Measurements from ENCODE around the gene SYF2. TPM values are rescaled to one million over a fixed set of nuclear protein-coding genes. Genes with fewer than 3 reads are reported as not detected.
A peak's percentile ranks its signal among the peaks of the same experiment; 100 is the strongest.

SYF2 gene
- total and polyA plus RNA-seq, 2 of the 13 experiments (the other 11 are each of a cell fraction or from before 2014, with no cell fraction given), result 17.8 to 34.1 TPM

DNA sequence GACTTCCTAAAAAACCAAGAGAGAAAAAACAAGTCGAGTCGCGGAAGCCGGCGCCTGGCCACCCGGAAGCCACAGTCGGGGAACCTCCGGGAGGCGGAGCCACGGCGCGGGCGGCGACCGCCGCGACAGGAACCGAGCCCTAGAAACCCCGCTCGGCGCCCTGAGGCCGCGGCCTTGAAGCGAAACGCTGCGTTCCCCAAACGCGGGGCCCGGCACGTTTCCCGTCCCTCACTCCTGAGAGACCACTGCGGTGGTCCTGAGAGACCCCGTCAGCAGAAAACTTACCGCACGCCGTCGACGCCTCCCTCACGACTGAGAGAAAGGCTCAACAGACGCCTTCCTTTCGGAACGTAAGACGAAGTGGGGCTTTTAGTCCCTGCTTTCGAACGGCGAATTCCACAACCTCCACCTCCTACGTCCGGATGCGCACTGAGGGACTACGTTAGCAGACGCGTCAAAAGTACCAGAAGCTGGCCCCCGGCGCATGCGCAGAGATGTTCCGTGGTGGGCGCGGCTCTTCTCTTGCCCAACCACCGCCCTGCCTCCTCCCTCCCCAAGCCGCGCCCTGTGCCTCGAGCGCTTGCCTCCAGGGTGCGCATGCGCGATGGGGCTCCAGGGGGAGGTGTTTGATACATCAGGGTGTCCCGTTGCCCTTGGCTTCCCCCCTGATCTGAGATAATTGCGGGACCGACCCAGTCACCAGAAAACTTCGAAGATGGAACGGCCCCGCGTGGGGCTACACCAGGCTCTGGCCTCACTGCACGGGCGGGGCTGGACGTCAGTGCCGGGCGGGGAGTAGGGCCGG, 14.9 kb upstream of the SYF2 start, which contains the start of gene RSRP1 (continued):
- TF ChIP-seq BCL6 (CRISPR knock-in tag; IDR thresholded peaks at IDR 0.05) (peak; percentile 50), MAFG (CRISPR knock-in tag; IDR thresholded peaks at IDR 0.05) (no peak), MEIS1 (CRISPR knock-in tag; IDR thresholded peaks at IDR 0.05; ENCODE audit: borderline replicate concordance) (no peak), SNAI1 (CRISPR knock-in tag; IDR thresholded peaks at IDR 0.05; ENCODE audit: borderline replicate concordance) (no peak; the same call in 1 of the 2 replicates), SCMH1 (CRISPR knock-in tag; IDR thresholded peaks at IDR 0.05; ENCODE audit: borderline replicate concordance) (no peak), MAFK (conservative IDR thresholded peaks at IDR 0.05 in 1 of 2, IDR thresholded peaks at IDR 0.05 in 1 of 2; ENCODE audit: low read length in 2 of 2) (no peak), PAWR (CRISPR knock-in tag; IDR thresholded peaks at IDR 0.05; ENCODE audit: borderline replicate concordance) (no peak), KDM3A (CRISPR knock-in tag; IDR thresholded peaks at IDR 0.05; ENCODE audit: low read depth) (peak; percentile 83; the same call in 1 of the 2 replicates), SRY (CRISPR knock-in tag; IDR thresholded peaks at IDR 0.05) (peak; percentile 22; the same call in 1 of the 2 replicates), ARID2 (CRISPR knock-in tag; IDR thresholded peaks at IDR 0.05; ENCODE audit: borderline replicate concordance) (no peak), MIXL1 (CRISPR knock-in tag; IDR thresholded peaks at IDR 0.05) (peak; percentile 45; the same call in 1 of the 2 replicates), RBAK (CRISPR knock-in tag; IDR thresholded peaks at IDR 0.05) (no peak), JARID2 (CRISPR knock-in tag; IDR thresholded peaks at IDR 0.05; ENCODE audit: insufficient replicate concordance) (peak; percentile 80), ZNF761 (CRISPR knock-in tag; conservative IDR thresholded peaks at IDR 0.05) (no peak)
- TF ChIP-seq, protein P1, sequence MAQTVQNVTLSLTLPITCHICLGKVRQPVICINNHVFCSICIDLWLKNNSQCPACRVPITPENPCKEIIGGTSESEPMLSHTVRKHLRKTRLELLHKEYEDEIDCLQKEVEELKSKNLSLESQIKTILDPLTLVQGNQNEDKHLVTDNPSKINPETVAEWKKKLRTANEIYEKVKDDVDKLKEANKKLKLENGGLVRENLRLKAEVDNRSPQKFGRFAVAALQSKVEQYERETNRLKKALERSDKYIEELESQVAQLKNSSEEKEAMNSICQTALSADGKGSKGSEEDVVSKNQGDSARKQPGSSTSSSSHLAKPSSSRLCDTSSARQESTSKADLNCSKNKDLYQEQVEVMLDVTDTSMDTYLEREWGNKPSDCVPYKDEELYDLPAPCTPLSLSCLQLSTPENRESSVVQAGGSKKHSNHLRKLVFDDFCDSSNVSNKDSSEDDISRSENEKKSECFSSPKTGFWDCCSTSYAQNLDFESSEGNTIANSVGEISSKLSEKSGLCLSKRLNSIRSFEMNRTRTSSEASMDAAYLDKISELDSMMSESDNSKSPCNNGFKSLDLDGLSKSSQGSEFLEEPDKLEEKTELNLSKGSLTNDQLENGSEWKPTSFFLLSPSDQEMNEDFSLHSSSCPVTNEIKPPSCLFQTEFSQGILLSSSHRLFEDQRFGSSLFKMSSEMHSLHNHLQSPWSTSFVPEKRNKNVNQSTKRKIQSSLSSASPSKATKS (CRISPR knock-in tag; IDR thresholded peaks at IDR 0.05), result no peak
- TF ChIP-seq, protein P2, sequence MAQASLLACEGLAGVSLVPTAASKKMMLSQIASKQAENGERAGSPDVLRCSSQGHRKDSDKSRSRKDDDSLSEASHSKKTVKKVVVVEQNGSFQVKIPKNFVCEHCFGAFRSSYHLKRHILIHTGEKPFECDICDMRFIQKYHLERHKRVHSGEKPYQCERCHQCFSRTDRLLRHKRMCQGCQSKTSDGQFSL (CRISPR knock-in tag; IDR thresholded peaks at IDR 0.05), result no peak
- TF ChIP-seq, protein P3, sequence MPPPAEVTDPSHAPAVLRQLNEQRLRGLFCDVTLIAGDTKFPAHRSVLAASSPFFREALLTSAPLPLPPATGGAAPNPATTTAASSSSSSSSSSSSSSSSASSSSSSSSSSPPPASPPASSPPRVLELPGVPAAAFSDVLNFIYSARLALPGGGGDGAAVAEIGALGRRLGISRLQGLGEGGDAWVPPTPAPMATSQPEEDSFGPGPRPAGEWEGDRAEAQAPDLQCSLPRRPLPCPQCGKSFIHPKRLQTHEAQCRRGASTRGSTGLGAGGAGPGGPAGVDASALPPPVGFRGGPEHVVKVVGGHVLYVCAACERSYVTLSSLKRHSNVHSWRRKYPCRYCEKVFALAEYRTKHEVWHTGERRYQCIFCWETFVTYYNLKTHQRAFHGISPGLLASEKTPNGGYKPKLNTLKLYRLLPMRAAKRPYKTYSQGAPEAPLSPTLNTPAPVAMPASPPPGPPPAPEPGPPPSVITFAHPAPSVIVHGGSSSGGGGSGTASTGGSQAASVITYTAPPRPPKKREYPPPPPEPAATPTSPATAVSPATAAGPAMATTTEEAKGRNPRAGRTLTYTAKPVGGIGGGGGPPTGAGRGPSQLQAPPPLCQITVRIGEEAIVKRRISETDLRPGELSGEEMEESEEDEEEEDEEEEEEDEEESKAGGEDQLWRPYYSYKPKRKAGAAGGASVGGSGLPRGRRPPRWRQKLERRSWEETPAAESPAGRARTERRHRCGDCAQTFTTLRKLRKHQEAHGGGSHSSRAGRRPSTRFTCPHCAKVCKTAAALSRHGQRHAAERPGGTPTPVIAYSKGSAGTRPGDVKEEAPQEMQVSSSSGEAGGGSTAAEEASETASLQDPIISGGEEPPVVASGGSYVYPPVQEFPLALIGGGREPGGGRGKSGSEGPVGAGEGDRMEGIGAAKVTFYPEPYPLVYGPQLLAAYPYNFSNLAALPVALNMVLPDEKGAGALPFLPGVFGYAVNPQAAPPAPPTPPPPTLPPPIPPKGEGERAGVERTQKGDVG (CRISPR knock-in tag; IDR thresholded peaks at IDR 0.05; ENCODE audit: borderline replicate concordance), result peak; percentile 47
- TF ChIP-seq, protein P4, sequence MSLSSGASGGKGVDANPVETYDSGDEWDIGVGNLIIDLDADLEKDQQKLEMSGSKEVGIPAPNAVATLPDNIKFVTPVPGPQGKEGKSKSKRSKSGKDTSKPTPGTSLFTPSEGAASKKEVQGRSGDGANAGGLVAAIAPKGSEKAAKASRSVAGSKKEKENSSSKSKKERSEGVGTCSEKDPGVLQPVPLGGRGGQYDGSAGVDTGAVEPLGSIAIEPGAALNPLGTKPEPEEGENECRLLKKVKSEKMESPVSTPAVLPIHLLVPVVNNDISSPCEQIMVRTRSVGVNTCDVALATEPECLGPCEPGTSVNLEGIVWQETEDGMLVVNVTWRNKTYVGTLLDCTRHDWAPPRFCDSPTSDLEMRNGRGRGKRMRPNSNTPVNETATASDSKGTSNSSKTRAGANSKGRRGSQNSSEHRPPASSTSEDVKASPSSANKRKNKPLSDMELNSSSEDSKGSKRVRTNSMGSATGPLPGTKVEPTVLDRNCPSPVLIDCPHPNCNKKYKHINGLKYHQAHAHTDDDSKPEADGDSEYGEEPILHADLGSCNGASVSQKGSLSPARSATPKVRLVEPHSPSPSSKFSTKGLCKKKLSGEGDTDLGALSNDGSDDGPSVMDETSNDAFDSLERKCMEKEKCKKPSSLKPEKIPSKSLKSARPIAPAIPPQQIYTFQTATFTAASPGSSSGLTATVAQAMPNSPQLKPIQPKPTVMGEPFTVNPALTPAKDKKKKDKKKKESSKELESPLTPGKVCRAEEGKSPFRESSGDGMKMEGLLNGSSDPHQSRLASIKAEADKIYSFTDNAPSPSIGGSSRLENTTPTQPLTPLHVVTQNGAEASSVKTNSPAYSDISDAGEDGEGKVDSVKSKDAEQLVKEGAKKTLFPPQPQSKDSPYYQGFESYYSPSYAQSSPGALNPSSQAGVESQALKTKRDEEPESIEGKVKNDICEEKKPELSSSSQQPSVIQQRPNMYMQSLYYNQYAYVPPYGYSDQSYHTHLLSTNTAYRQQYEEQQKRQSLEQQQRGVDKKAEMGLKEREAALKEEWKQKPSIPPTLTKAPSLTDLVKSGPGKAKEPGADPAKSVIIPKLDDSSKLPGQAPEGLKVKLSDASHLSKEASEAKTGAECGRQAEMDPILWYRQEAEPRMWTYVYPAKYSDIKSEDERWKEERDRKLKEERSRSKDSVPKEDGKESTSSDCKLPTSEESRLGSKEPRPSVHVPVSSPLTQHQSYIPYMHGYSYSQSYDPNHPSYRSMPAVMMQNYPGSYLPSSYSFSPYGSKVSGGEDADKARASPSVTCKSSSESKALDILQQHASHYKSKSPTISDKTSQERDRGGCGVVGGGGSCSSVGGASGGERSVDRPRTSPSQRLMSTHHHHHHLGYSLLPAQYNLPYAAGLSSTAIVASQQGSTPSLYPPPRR (CRISPR knock-in tag; IDR thresholded peaks at IDR 0.05; ENCODE audit: borderline replicate concordance), result 0 out of 2 replicates have a peak, but pooled peaks have one; percentile 11

All from HepG2 (cell line).